CD14-positive monocyte (primary cell): ENCODE data around the gene ZBTB5. TPM values are rescaled to one million over a fixed set of nuclear protein-coding genes. Genes with fewer than 3 reads are reported as not detected.

Experiments used
- DNase-seq, 3 donors: peaks; one replicate each; pipeline ENCODE4 v3.0.0-alpha.2; 2011 to 2022
- H2AFZ ChIP-seq: 2 replicates; pipeline ENCODE4 v1.6.0; 2012; ENCODE audit warnings: mild to moderate bottlenecking, low read depth, low read length, inconsistent platforms; ENCODE audit not compliant: insufficient read depth, poor library complexity, severe bottlenecking
- H3K27ac ChIP-seq, 2 donors: 1 replicate in 1 of 2; 2 replicates in 1 of 2; pipeline ENCODE4 v1.5.1; 2012 to 2013; ENCODE audit warnings: low read length in 2 of 2, control low read depth in 1 of 2, inconsistent platforms in 1 of 2, low read depth in 1 of 2, mild to moderate bottlenecking in 1 of 2
- H3K27me3 ChIP-seq, 2 donors: one replicate each; pipeline versions ENCODE4 v1.6.0 to v1.6.1; 2011 to 2013; ENCODE audit warnings: low read length in 2 of 2; ENCODE audit not compliant: control insufficient read depth in 2 of 2, insufficient read depth in 2 of 2
- H3K36me3 ChIP-seq, 2 donors: replicated peaks in 1 of 2; 1 replicate in 1 of 2; 2 replicates in 1 of 2; pipeline versions ENCODE4 v1.5.1 to v1.6.1; 2012 to 2013; ENCODE audit warnings: low read length in 2 of 2, control low read depth in 1 of 2, inconsistent platforms in 1 of 2, mild to moderate bottlenecking in 1 of 2; ENCODE audit not compliant: insufficient read depth in 2 of 2, control insufficient read depth in 1 of 2
- H3K4me1 ChIP-seq, 2 donors: 1 replicate in 1 of 2; 2 replicates in 1 of 2; pipeline versions ENCODE4 v1.5.1 to v1.6.1; 2012 to 2013; ENCODE audit warnings: low read length in 2 of 2, control low read depth in 1 of 2, inconsistent platforms in 1 of 2, mild to moderate bottlenecking in 1 of 2, moderate library complexity in 1 of 2; ENCODE audit not compliant: insufficient read depth in 2 of 2, control insufficient read depth in 1 of 2
- H3K4me2 ChIP-seq: replicated peaks from 2 replicates; pipeline ENCODE3; 2012; ENCODE audit warnings: low read length, moderate library complexity, mild to moderate bottlenecking; ENCODE audit not compliant: poor library complexity, severe bottlenecking; ENCODE audit errors: extremely low read depth
- H3K4me3 ChIP-seq, 3 experiments: fragments of 200-600 bp in 1 of 3; sonication (generic) in 1 of 3; replicated peaks in 1 of 3; 1 replicate in 2 of 3; 2 replicates in 1 of 3; pipeline ENCODE4 v1.5.1; 2011 to 2013; ENCODE audit warnings: low read length in 3 of 3, mild to moderate bottlenecking in 3 of 3, control low read depth in 2 of 3, low read depth in 2 of 3, inconsistent platforms in 1 of 3, moderate library complexity in 1 of 3
- H3K79me2 ChIP-seq: 2 replicates; pipeline ENCODE4 v1.6.0; 2012; ENCODE audit warnings: mild to moderate bottlenecking, control low read depth, inconsistent platforms, low read length, moderate library complexity; ENCODE audit not compliant: insufficient read depth
- H3K9ac ChIP-seq: 2 replicates; pipeline ENCODE4 v1.6.0; 2017; ENCODE audit warnings: low read length, mild to moderate bottlenecking; ENCODE audit not compliant: insufficient read depth, poor library complexity, severe bottlenecking
- H3K9me3 ChIP-seq, 2 donors: replicated peaks in 1 of 2; 1 replicate in 1 of 2; 2 replicates in 1 of 2; pipeline versions ENCODE4 v1.5.1 to v1.6.1; 2012 to 2013; ENCODE audit warnings: low read length in 2 of 2, control low read depth in 1 of 2; ENCODE audit not compliant: control insufficient read depth in 1 of 2, insufficient read depth in 1 of 2
- H4K20me1 ChIP-seq: 2 replicates; pipeline ENCODE4 v1.6.0; 2012; ENCODE audit warnings: mild to moderate bottlenecking, low read length, control low read depth, moderate library complexity; ENCODE audit not compliant: insufficient read depth
- H3K27ac Mint-ChIP-seq, 7 donors: one replicate each; pipeline ENCODE4 v1.8.0; 2020; ENCODE audit warnings: mild to moderate bottlenecking in 7 of 7, mixed read lengths in 7 of 7, moderate library complexity in 6 of 7, inconsistent platforms in 2 of 7
- H3K27me3 Mint-ChIP-seq, 3 donors: one replicate each; pipeline ENCODE4 v1.8.0; 2021 to 2022; ENCODE audit warnings: low read depth in 3 of 3, mild to moderate bottlenecking in 3 of 3, mixed read lengths in 3 of 3, moderate library complexity in 3 of 3, inconsistent platforms in 1 of 3
- H3K36me3 Mint-ChIP-seq, 2 donors: one replicate each; pipeline ENCODE4 v1.8.0; 2020; ENCODE audit warnings: mixed read lengths in 2 of 2, inconsistent platforms in 1 of 2, mild to moderate bottlenecking in 1 of 2
- H3K4me1 Mint-ChIP-seq: one replicate; pipeline ENCODE4 v1.8.0; 2020; ENCODE audit warnings: mild to moderate bottlenecking, mixed read lengths
- H3K4me3 Mint-ChIP-seq, 2 donors: one replicate each; pipeline ENCODE4 v1.8.0; 2020; ENCODE audit warnings: mild to moderate bottlenecking in 2 of 2, mixed read lengths in 2 of 2, moderate library complexity in 1 of 2
- H3K9me3 Mint-ChIP-seq, 7 donors: one replicate each; pipeline ENCODE4 v1.8.0; 2020 to 2022; ENCODE audit warnings: mixed read lengths in 7 of 7, mild to moderate bottlenecking in 6 of 7, moderate library complexity in 6 of 7, inconsistent platforms in 2 of 7
- CTCF ChIP-seq: fragments of 200-600 bp; IDR thresholded peaks from one replicate; pipeline ENCODE4 v1.8.0; 2022; ENCODE audit warnings: antibody characterized with exemption, mild to moderate bottlenecking
- WGBS: methylation state at CpG from one replicate; pipeline ENCODE4 v1.1.5; 2013; ENCODE audit warnings: missing lambda C conversion rate; ENCODE audit not compliant: insufficient coverage; 5-methylcytosine and 5-hydroxymethylcytosine counted together
- intact Hi-C, 2 donors: fragments of 100-400 bp; cut with micrococcal nuclease; formaldehyde crosslinking; loops; one replicate each; pipeline versions ENCODE4 v1.15.0 to v1.15.1; 2023
- polyA plus RNA-seq, 3 donors: library from polyadenylated mRNA; depleted of rRNA in 1 of 3; unstranded in 2 of 3; stranded (reverse) in 1 of 3; fragments of 300-500 nt in 2 of 3; fragments of >200 nt in 1 of 3; fragmentation: Illumina TruSeq in 2 of 3; gene quantifications; 1 replicate in 2 of 3; 2 replicates in 1 of 3; pipeline ENCODE4 v1.2.3, GENCODE V29; 2012 to 2021

ZBTB5 gene
- polyA plus RNA-seq, 3 donors, result 0.58 to 6.4 (median 1.4) TPM

- 96% methylated on average over 7 of the region's 11 CpGs for WGBS
- no peak for TF ChIP-seq CTCF
- Histone ChIP-seq H3K9me3 (no peaks in the 10 kb centered on the region), H3K36me3 (no peaks in the 10 kb centered on the region), H3K4me2 (no peak overlapping the region), H2AFZ (no peak overlapping the region), H3K27me3 (no peaks in the 10 kb centered on the region), H3K4me1 (no peaks in the 10 kb centered on the region), H3K79me2 (no peaks in the 10 kb centered on the region), H4K20me1 (no peaks in the 10 kb centered on the region), H3K9ac (no peak overlapping the region), H3K4me3 (no peak overlapping the region), H3K27ac (no peak overlapping the region)
- H3K4me1 Mint-ChIP-seq, result no peaks in the 10 kb centered on the region
- peaks cover 0 to 5% (median 0%) of the 10 kb centered on the region in 3 donors for H3K27me3 Mint-ChIP-seq
- no peaks in the 10 kb centered on the region for H3K9me3 Mint-ChIP-seq
- H3K36me3 Mint-ChIP-seq, result no peaks in the 10 kb centered on the region
- intact Hi-C loops, result no loop called here
- no peak for DNase-seq
- H3K27ac Mint-ChIP-seq, result no peak overlapping the region
- no peak overlapping the region for H3K4me3 Mint-ChIP-seq
Observed at GRCh38 chr9:37406603-37407401, 58.4 kb downstream of the ZBTB5 start.

DNA sequence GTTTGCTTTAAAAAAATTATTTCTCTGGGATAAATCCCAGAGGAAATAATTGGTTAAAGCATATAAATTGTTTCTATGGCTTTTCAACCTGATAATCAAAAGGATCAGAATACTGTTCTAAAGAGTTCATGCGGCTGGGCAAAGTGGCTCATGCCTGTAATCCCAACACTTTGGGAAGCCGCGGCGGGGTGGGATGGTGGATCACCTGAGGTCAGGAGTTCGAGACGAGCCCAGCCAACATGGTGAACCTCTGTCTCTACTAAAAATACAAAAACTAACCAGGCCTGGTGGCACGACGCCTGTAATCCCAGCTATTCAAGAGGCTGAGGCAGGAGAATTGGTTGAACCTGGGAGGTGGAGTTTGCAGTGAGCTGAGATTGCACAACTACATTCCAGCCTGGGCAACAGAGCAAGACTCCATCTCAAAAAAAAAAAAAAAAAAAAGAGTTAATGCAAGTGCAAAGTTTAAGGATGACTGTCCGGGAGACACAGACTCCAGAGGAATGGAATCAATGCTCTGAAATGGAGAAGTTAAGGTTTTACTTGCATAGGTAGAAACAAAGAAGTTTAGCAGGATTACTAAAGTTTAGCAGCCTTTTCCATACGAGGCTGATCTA is 59.4 kb downstream of the ZBTB5 start:
- Mint-ChIP-seq H3K27ac (no peak overlapping the region), H3K4me1 (no peaks in the 10 kb centered on the region), H3K36me3 (no peaks in the 10 kb centered on the region), H3K9me3 (no peaks in the 10 kb centered on the region), H3K27me3 (peaks cover 0 to 6% (median 0%) of the 10 kb centered on the region in 3 donors), H3K4me3 (no peak overlapping the region)
- no peaks in the 10 kb centered on the region for H3K27me3 ChIP-seq
- no peaks in the 10 kb centered on the region for H3K79me2 ChIP-seq
- 95% methylated on average over 3 of the region's 10 CpGs for WGBS
- intact Hi-C loops, result no loop called here
- no peaks in the 10 kb centered on the region for H3K9me3 ChIP-seq
- H3K27ac ChIP-seq, result no peak overlapping the region
- H4K20me1 ChIP-seq, result no peaks in the 10 kb centered on the region
- H3K4me2 ChIP-seq, result no peak overlapping the region
- H3K9ac ChIP-seq, result no peak overlapping the region
- H3K36me3 ChIP-seq, result no peaks in the 10 kb centered on the region
- H2AFZ ChIP-seq, result no peak overlapping the region
- no peaks in the 10 kb centered on the region for H3K4me1 ChIP-seq
- DNase-seq, result no peak
- TF ChIP-seq CTCF, result no peak
- no peak overlapping the region for H3K4me3 ChIP-seq
